K562 (cell line): Measurements from ENCODE around the gene SUPT3H. TPM values are rescaled to one million over a fixed set of nuclear protein-coding genes. Genes with fewer than 3 reads are reported as not detected.

Experiments used
- ATAC-seq: fragments of 200-7000 bp; cut with Tn5 transposase; 3 replicates; pipeline ENCODE4 v1.9.1; 2020; ENCODE audit warnings: moderate library complexity
- BruUV-seq: library from RNA; stranded (reverse); fragments of 400-500 nt; replicated peaks from 2 replicates; lab custom pipeline; 2021; lab: Mats Ljungman, UMichigan
- CTCF ChIA-PET: fragments of 300-600 bp; formaldehyde crosslinking; extraction: SDS; loops from one replicate; lab custom pipeline; 2021; ENCODE audit warnings: low intra/inter-chr PET ratio; lab: Yijun Ruan, JAX
- POLR2A ChIA-PET: fragments of 300-600, 350-650 bp; sonication (Branson Sonifier 250); formaldehyde crosslinking; extraction: SDS; loops from one replicate; lab custom pipeline; 2021; ENCODE audit warnings: antibody characterized with exemption, inconsistent platforms; lab: Yijun Ruan, JAX
- DNase-seq, 4 experiments: peaks; one replicate each; pipeline versions ENCODE4 v3.0.0 to v3.0.0-alpha.2; 2011 to 2018; ENCODE audit warnings: low spot score in 3 of 4, mixed read lengths in 3 of 4; ENCODE audit errors: extremely low read depth in 1 of 4
- FAIRE-seq: peaks from 2 replicates; lab custom pipeline; 2011; peaks lifted over from hg19 to GRCh38; lab: Jason Lieb, UNC
- H2AFZ ChIP-seq: 2 replicates; pipeline ENCODE4 v1.6.0; 2011; ENCODE audit warnings: low read depth, low read length, control low read depth, inconsistent platforms
- H3K27ac ChIP-seq: fragments of 200-600 bp; 3 replicates; pipeline ENCODE4 v1.8.0; 2011; ENCODE audit warnings: low read depth, mild to moderate bottlenecking, control low read depth, inconsistent platforms, low read length, moderate library complexity, mixed read lengths; ENCODE audit errors: extremely low read depth
- H3K27me3 ChIP-seq, 2 experiments: fragments of 300-600 bp in 1 of 2; 2 replicates in 1 of 2; 3 replicates in 1 of 2; pipeline versions ENCODE4 v1.6.0 to v1.8.0; 2011; ENCODE audit warnings: inconsistent platforms in 2 of 2, low read length in 2 of 2, mild to moderate bottlenecking in 1 of 2, mixed read lengths in 1 of 2, moderate library complexity in 1 of 2; ENCODE audit not compliant: control insufficient read depth in 2 of 2, insufficient read depth in 2 of 2
- H3K36me3 ChIP-seq: fragments of 300-600 bp; 3 replicates; pipeline ENCODE4 v1.8.0; 2011; ENCODE audit warnings: mild to moderate bottlenecking, low read length, inconsistent platforms; ENCODE audit not compliant: control insufficient read depth, insufficient read depth
- H3K4me1 ChIP-seq, 2 experiments: fragments of 200-600 bp in 1 of 2; replicated peaks in 1 of 2; 2 replicates in 1 of 2; 3 replicates in 1 of 2; pipeline versions ENCODE4 v1.5.1 to v1.8.0; 2011; ENCODE audit warnings: inconsistent platforms in 2 of 2, low read length in 2 of 2, mild to moderate bottlenecking in 1 of 2, mixed read lengths in 1 of 2, moderate library complexity in 1 of 2; ENCODE audit not compliant: control insufficient read depth in 2 of 2, insufficient read depth in 2 of 2
- H3K4me2 ChIP-seq: 2 replicates; pipeline ENCODE4 v1.6.1; 2011; ENCODE audit warnings: low read length, control low read depth, inconsistent platforms, mixed read lengths; ENCODE audit not compliant: insufficient read depth
- H3K4me3 ChIP-seq: fragments of 200-600 bp; sonication (generic), shearing (Covaris generic); 2 replicates; pipeline ENCODE4 v1.5.1; 2016; ENCODE audit warnings: control low read depth, inconsistent platforms
- H3K79me2 ChIP-seq: fragments of 200-600 bp; 3 replicates; pipeline ENCODE4 v1.8.0; 2011; ENCODE audit warnings: low read length, inconsistent platforms; ENCODE audit not compliant: control insufficient read depth, insufficient read depth
- H3K9ac ChIP-seq, 2 experiments: 2 replicates each; pipeline versions ENCODE4 v1.6.0 to v1.6.1; 2011; ENCODE audit warnings: low read depth in 2 of 2, low read length in 2 of 2, control low read depth in 1 of 2, inconsistent platforms in 1 of 2, mild to moderate bottlenecking in 1 of 2, mixed read lengths in 1 of 2; ENCODE audit not compliant: insufficient read depth in 1 of 2
- H3K9me1 ChIP-seq: one replicate; pipeline ENCODE4 v1.6.0; 2011; ENCODE audit warnings: inconsistent platforms, mild to moderate bottlenecking, low read length, moderate library complexity; ENCODE audit not compliant: control insufficient read depth, insufficient read depth
- H3K9me3 ChIP-seq: replicated peaks from 2 replicates; pipeline ENCODE4 v1.5.1; 2011; ENCODE audit warnings: low read depth, low read length, inconsistent platforms; ENCODE audit not compliant: control insufficient read depth, insufficient read depth
- H4K20me1 ChIP-seq: replicated peaks from 2 replicates; pipeline ENCODE4 v1.6.1; 2011; ENCODE audit warnings: low read length, inconsistent platforms, mixed read lengths; ENCODE audit not compliant: control insufficient read depth, insufficient read depth
- EWSR1 ChIP-seq: fragments of 450-650 bp; IDR thresholded peaks from 2 replicates; pipeline ENCODE4 v1.6.1; 2018; ENCODE audit warnings: borderline replicate concordance, mild to moderate bottlenecking, low read depth, moderate library complexity; ENCODE audit not compliant: partially characterized antibody
- JUN ChIP-seq, 2 experiments: sonication (generic) in 1 of 2; formaldehyde crosslinking in 1 of 2; IDR thresholded peaks; 2 replicates each; pipeline versions ENCODE4 v1.6.1 to v1.8.0; 2012 to 2022; ENCODE audit warnings: borderline replicate concordance in 2 of 2, mild to moderate bottlenecking in 2 of 2, improper control_type of control experiment in 1 of 2, low read depth in 1 of 2, low read length in 1 of 2, missing genetic modification reagents in 1 of 2
- MIER1 ChIP-seq: fragments of 450-650 bp; IDR thresholded peaks from 2 replicates; pipeline ENCODE4 v1.6.1; 2016; ENCODE audit warnings: antibody characterized with exemption, mild to moderate bottlenecking, low read depth
- PRMT5 ChIP-seq: sonication (generic); formaldehyde crosslinking; IDR thresholded peaks from 2 replicates; pipeline ENCODE4 v1.5.0; 2020; ENCODE audit warnings: missing genetic modification reagents
- RBM25 ChIP-seq: fragments of 200-400 bp; formaldehyde crosslinking; IDR thresholded peaks from 2 replicates; pipeline ENCODE4 v1.6.1; 2018; ENCODE audit warnings: low read length, low read depth, moderate library complexity; ENCODE audit not compliant: severe bottlenecking
- SMARCC2 ChIP-seq: fragments of 450-650 bp; IDR thresholded peaks from 2 replicates; pipeline ENCODE4 v1.6.1; 2017; ENCODE audit warnings: antibody characterized with exemption, moderate library complexity, mild to moderate bottlenecking, low read depth
- USF2 ChIP-seq: sonication (generic); formaldehyde crosslinking; IDR thresholded peaks from 2 replicates; pipeline ENCODE4 v1.5.0; 2020; ENCODE audit warnings: missing genetic modification reagents
- ZBED1 ChIP-seq: IDR thresholded peaks from 2 replicates; pipeline ENCODE4 v1.6.1; 2014
- ZFPM2 ChIP-seq: fragments of 250-450 bp; sonication (Bioruptor Pico); IDR thresholded peaks from 2 replicates; pipeline ENCODE4 v1.5.1; 2022; ENCODE audit warnings: mild to moderate bottlenecking
- ZNF23 ChIP-seq: fragments of 250-450 bp; sonication (Bioruptor Pico); IDR thresholded peaks from 2 replicates; pipeline ENCODE4 v1.4.0; 2020; ENCODE audit warnings: mild to moderate bottlenecking
- ZNF518B ChIP-seq: fragments of 250-450 bp; sonication (Bioruptor Pico); IDR thresholded peaks from 2 replicates; pipeline ENCODE4 v1.5.0; 2021; ENCODE audit warnings: mild to moderate bottlenecking, moderate library complexity
- ZNF561 ChIP-seq: fragments of 450-650 bp; formaldehyde crosslinking; conservative IDR thresholded peaks from 2 replicates; pipeline ENCODE4 v1.4.0; 2020; ENCODE audit warnings: mild to moderate bottlenecking, moderate library complexity
- WGBS: fragments of 100-300 bp; shearing (Covaris generic); methylation state at CpG from one replicate; pipeline ENCODE4 v1.1.6; 2016; ENCODE audit warnings: low coverage, mixed read lengths; ENCODE audit not compliant: insufficient coverage; ENCODE audit errors: missing lambda C conversion rate; 5-methylcytosine and 5-hydroxymethylcytosine counted together
- in situ Hi-C: fragments of 300-500 bp; cut with MboI; formaldehyde crosslinking; loops from 4 replicates; pipeline ENCODE4 v1.15.0; 2018; ENCODE audit warnings: inconsistent platforms, mixed read lengths
- intact Hi-C: fragments of 100-400 bp; cut with micrococcal nuclease; formaldehyde crosslinking; loops from 2 replicates; pipeline ENCODE4 v1.14.2; 2022
- polyA plus RNA-seq, 8 experiments: library from polyadenylated mRNA; depleted of rRNA in 4 of 8; stranded (reverse) in 5 of 8; unstranded in 3 of 8; fragments of >200 nt; fragmentation: Nextera tagmentation in 2 of 8; fragmentation: Illumina TruSeq in 1 of 8; extraction: Ambion mirVana in 2 of 8; extraction: Trizol in 1 of 8; gene quantifications; 2 replicates each; pipeline versions ENCODE4 v1.2.1 to v1.2.3, GENCODE V29; 2011 to 2014; ENCODE audit warnings: inconsistent platforms in 1 of 8, missing spikeins in 1 of 8
- total RNA-seq, 7 experiments: library from RNA; depleted of rRNA in 6 of 7; stranded (reverse); fragments of >200 nt in 6 of 7; fragmentation: Illumina TruSeq in 2 of 7; extraction: Trizol in 2 of 7; gene quantifications; 2 replicates each; pipeline versions ENCODE4 v1.2.1 to v1.2.3, GENCODE V29; 2011 to 2021; ENCODE audit warnings: low replicate concordance in 1 of 7

SUPT3H gene
- total and polyA plus RNA-seq, 9 of the 15 experiments (the other 6 are each of a cell fraction or from before 2014, with no cell fraction given): 7.2 to 16.3 (median 11.9) TPM

GRCh38 chr6:44926556-44926955 is 451.2 kb downstream of the SUPT3H start (continued):
- TF ChIP-seq EWSR1: no peak
- no peak for TF ChIP-seq RBM25
- no peak for TF ChIP-seq MIER1

- peak overlapping the region; percentile 27; the same call in 1 of the 2 replicates for H2AFZ ChIP-seq
- H3K4me2 ChIP-seq: 0 out of 2 replicates have a peak overlapping the region, but pooled peaks have one; percentile 15
- H4K20me1 ChIP-seq: no peaks in the 10 kb centered on the region
- POLR2A ChIA-PET: interaction anchor here (0.6 to 0.8 kb wide), 2 partner anchors 11 to 231 kb away, joined by 3 to 4 read pairs; no protein-coding TSS in a partner anchor
- WGBS: 0% methylated on average over 1 of the region's 1 CpG
- peaks cover 0 to 17% of the 10 kb centered on the region in 2 experiments; a peak in 3 of 5 replicates for H3K4me1 ChIP-seq
- no peaks in the 10 kb centered on the region for H3K79me2 ChIP-seq
- no peak overlapping the region for H3K4me3 ChIP-seq
- DNase-seq (peak; percentile 20 to 63 (median 41)), FAIRE-seq (peak; percentile 60), ATAC-seq (peak; percentile 84)
- intact Hi-C loops (no loop called here), in situ Hi-C loops (no loop called here)
- CTCF ChIA-PET: no interaction called here
- BruUV-seq: no TSS peak
- H3K9me1 ChIP-seq: no peaks in the 10 kb centered on the region
- H3K36me3 ChIP-seq: no peaks in the 10 kb centered on the region
- peak overlapping the region; percentile 29; the same call in 1 of the 3 replicates for H3K27ac ChIP-seq
- 0 out of 2 replicates have a peak, but pooled peaks cover 2% of the 10 kb centered on the region for H3K9me3 ChIP-seq
- no peak overlapping the region for H3K9ac ChIP-seq
- no peaks in the 10 kb centered on the region for H3K27me3 ChIP-seq
- TF ChIP-seq ZFPM2 (CRISPR knock-in tag): no peak
- TF ChIP-seq PRMT5 (CRISPR knock-in tag): no peak
- TF ChIP-seq ZNF518B (CRISPR knock-in tag): no peak
- no peak for TF ChIP-seq JUN (IDR thresholded peaks at IDR 0.05; ENCODE audit: borderline replicate concordance, low read depth, low read length)
- no peak for TF ChIP-seq JUN (CRISPR knock-in tag; IDR thresholded peaks at IDR 0.05; ENCODE audit: borderline replicate concordance)
- TF ChIP-seq ZBED1: no peak
- TF ChIP-seq USF2 (CRISPR knock-in tag): no peak
- no peak for TF ChIP-seq ZNF561
- TF ChIP-seq SMARCC2: peak; percentile 34; the same call in 1 of the 2 replicates
- TF ChIP-seq ZNF23 (CRISPR knock-in tag): no peak
Measured at GRCh38 chr6:44925100-44925739, 452.5 kb downstream of the SUPT3H start.
